ENCODE measurements around the gene GRHL3. TPM values are rescaled to one million over a fixed set of nuclear protein-coding genes. Genes with fewer than 3 reads are reported as not detected.

Gene GRHL3
- total RNA-seq, 1 donor from 2014 or later, result 6.9 TPM

DNA sequence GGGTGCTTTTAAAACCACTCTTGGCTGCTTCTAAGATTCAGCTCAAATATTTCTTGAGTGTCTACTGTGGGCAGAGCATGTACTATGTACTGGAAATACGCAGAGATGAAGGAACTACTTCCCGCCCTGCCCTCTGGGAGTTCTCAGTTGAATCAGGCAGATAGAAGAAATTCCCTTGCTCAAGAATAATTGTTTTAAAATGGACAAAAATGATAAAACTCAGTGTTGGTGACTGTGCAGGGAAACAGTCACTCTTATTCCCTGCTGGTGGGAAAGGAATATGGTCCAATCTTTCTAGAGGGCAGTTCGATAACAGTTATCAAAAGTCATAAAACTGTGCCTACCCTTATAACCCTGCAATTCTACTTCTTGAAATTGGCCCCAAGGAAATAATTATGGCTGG is 16.9 kb upstream of the GRHL3 start:
- Histone ChIP-seq H3K9ac (ENCODE audit: low read length) (no peak overlapping the region), H3K79me2 (ENCODE audit: insufficient read depth, low read length) (no peaks in the 10 kb centered on the region), H3K27me3 (ENCODE audit: insufficient read depth, low read length) (peaks cover 18% of the 10 kb centered on the region), H3K4me2 (ENCODE audit: low read length) (no peak overlapping the region), H3K4me3 (ENCODE audit: insufficient read depth, low read depth, low read length) (no peak overlapping the region), H4K20me1 (ENCODE audit: insufficient read depth, low read length) (no peaks in the 10 kb centered on the region), H2AFZ (ENCODE audit: low read depth, low read length) (no peak overlapping the region), H3K36me3 (ENCODE audit: insufficient read depth, low read length) (no peaks in the 10 kb centered on the region), H3K9me3 (ENCODE audit: insufficient read depth, low read depth, low read length) (no peaks in the 10 kb centered on the region), H3K4me1 (ENCODE audit: insufficient read depth, low read length) (no peaks in the 10 kb centered on the region), H3K27ac (ENCODE audit: low read depth, low read length) (no peak overlapping the region)
- Mint-ChIP-seq H3K4me1 (ENCODE audit: low read depth, unreplicated experiment) (no peaks in the 10 kb centered on the region), H3K27ac (ENCODE audit: unreplicated experiment) (no peak overlapping the region), H3K9me3 (ENCODE audit: unreplicated experiment) (no peaks in the 10 kb centered on the region), H3K36me3 (ENCODE audit: low read depth, unreplicated experiment) (no peaks in the 10 kb centered on the region), H3K4me3 (ENCODE audit: unreplicated experiment) (no peak overlapping the region), H3K27me3 (ENCODE audit: low read depth, unreplicated experiment) (peaks cover 32% of the 10 kb centered on the region)
- TF ChIP-seq, protein P1, sequence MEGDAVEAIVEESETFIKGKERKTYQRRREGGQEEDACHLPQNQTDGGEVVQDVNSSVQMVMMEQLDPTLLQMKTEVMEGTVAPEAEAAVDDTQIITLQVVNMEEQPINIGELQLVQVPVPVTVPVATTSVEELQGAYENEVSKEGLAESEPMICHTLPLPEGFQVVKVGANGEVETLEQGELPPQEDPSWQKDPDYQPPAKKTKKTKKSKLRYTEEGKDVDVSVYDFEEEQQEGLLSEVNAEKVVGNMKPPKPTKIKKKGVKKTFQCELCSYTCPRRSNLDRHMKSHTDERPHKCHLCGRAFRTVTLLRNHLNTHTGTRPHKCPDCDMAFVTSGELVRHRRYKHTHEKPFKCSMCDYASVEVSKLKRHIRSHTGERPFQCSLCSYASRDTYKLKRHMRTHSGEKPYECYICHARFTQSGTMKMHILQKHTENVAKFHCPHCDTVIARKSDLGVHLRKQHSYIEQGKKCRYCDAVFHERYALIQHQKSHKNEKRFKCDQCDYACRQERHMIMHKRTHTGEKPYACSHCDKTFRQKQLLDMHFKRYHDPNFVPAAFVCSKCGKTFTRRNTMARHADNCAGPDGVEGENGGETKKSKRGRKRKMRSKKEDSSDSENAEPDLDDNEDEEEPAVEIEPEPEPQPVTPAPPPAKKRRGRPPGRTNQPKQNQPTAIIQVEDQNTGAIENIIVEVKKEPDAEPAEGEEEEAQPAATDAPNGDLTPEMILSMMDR (IDR thresholded peaks at IDR 0.05; ENCODE audit: insufficient read depth, low read depth, low read length), result no peak
- no peak for TF ChIP-seq EZH2 (IDR thresholded peaks at IDR 0.05; ENCODE audit: insufficient read depth, low read length)
- DNase-seq (ENCODE audit: low read depth) (no peak), FAIRE-seq (peak; percentile 29)

DNA sequence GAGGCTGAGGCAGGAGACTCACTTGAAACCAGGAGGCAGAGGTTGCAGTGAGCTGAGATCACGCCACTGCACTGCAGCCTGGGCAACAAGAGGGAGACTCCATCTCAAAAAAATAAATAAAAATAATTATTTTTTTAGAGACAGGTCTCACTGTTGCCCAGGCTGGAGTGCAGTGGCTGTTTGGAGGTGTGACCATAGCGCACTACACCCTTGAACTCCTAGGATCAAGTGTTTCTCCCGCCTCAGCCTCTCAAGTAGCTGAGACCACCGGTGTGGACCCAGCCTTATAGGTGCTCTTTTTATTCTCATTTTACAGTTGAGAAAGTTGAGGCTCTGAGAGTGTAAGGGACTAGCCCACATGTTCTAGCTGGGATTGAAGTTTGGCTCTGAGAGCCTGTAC is 15.6 kb upstream of the GRHL3 start:
- Histone ChIP-seq H3K27me3 (ENCODE audit: insufficient read depth, low read length) (peaks cover 13% of the 10 kb centered on the region), H3K4me3 (ENCODE audit: insufficient read depth, low read depth, low read length) (no peak overlapping the region), H3K4me1 (ENCODE audit: insufficient read depth, low read length) (no peaks in the 10 kb centered on the region), H3K27ac (ENCODE audit: low read depth, low read length) (no peak overlapping the region), H3K36me3 (ENCODE audit: insufficient read depth, low read length) (no peaks in the 10 kb centered on the region), H4K20me1 (ENCODE audit: insufficient read depth, low read length) (no peaks in the 10 kb centered on the region), H3K79me2 (ENCODE audit: insufficient read depth, low read length) (no peaks in the 10 kb centered on the region), H3K9ac (ENCODE audit: low read length) (no peak overlapping the region), H2AFZ (ENCODE audit: low read depth, low read length) (no peak overlapping the region), H3K9me3 (ENCODE audit: insufficient read depth, low read depth, low read length) (no peaks in the 10 kb centered on the region), H3K4me2 (ENCODE audit: low read length) (no peak overlapping the region)
- H3K9me3 Mint-ChIP-seq (ENCODE audit: unreplicated experiment), result no peaks in the 10 kb centered on the region
- DNase-seq (ENCODE audit: low read depth), result no peak
- H3K27ac Mint-ChIP-seq (ENCODE audit: unreplicated experiment), result no peak overlapping the region
- peaks cover 1% of the 10 kb centered on the region for H3K4me1 Mint-ChIP-seq (ENCODE audit: low read depth, unreplicated experiment)
- H3K36me3 Mint-ChIP-seq (ENCODE audit: low read depth, unreplicated experiment), result no peaks in the 10 kb centered on the region
- FAIRE-seq, result no peak
- no peak overlapping the region for H3K4me3 Mint-ChIP-seq (ENCODE audit: unreplicated experiment)
- TF ChIP-seq, protein P1 (IDR thresholded peaks at IDR 0.05; ENCODE audit: insufficient read depth, low read depth, low read length), result no peak
- TF ChIP-seq EZH2 (IDR thresholded peaks at IDR 0.05; ENCODE audit: insufficient read depth, low read length), result no peak
- peaks cover 27% of the 10 kb centered on the region for H3K27me3 Mint-ChIP-seq (ENCODE audit: low read depth, unreplicated experiment)

DNA sequence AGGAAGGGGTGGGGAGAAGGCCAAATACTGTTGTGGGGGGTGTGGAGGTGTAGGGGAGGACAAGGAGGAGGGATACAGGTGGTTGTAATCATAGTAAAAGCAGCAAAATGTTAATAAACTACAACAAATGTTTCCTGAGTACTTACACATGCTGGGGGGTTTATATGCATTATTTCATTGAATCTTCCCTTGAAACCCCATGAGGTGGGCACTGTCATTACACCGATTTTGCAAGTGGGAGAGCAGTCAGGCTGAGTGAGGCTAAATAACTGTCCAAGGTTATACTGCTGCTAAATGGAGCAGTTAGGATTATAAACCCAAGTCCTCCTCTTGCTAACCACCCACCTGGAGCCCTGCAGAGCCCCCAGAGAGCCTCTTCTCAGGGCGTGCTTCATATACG is 14.4 kb upstream of the GRHL3 start:
- H3K4me1 Mint-ChIP-seq (ENCODE audit: low read depth, unreplicated experiment), result peaks cover 5% of the 10 kb centered on the region
- Histone ChIP-seq H3K4me2 (ENCODE audit: low read length) (no peak overlapping the region), H4K20me1 (ENCODE audit: insufficient read depth, low read length) (no peaks in the 10 kb centered on the region), H2AFZ (ENCODE audit: low read depth, low read length) (no peak overlapping the region), H3K4me1 (ENCODE audit: insufficient read depth, low read length) (peaks cover 2% of the 10 kb centered on the region), H3K4me3 (ENCODE audit: insufficient read depth, low read depth, low read length) (no peak overlapping the region), H3K9ac (ENCODE audit: low read length) (no peak overlapping the region), H3K36me3 (ENCODE audit: insufficient read depth, low read length) (no peaks in the 10 kb centered on the region), H3K79me2 (ENCODE audit: insufficient read depth, low read length) (no peaks in the 10 kb centered on the region), H3K9me3 (ENCODE audit: insufficient read depth, low read depth, low read length) (no peaks in the 10 kb centered on the region), H3K27ac (ENCODE audit: low read depth, low read length) (no peak overlapping the region), H3K27me3 (ENCODE audit: insufficient read depth, low read length) (peaks cover 9% of the 10 kb centered on the region)
- TF ChIP-seq EZH2 (IDR thresholded peaks at IDR 0.05; ENCODE audit: insufficient read depth, low read length), result no peak
- TF ChIP-seq, protein P1 (IDR thresholded peaks at IDR 0.05; ENCODE audit: insufficient read depth, low read depth, low read length), result no peak
- FAIRE-seq (no peak), DNase-seq (ENCODE audit: low read depth) (no peak)
- H3K27ac Mint-ChIP-seq (ENCODE audit: unreplicated experiment), result no peak overlapping the region
- peaks cover 22% of the 10 kb centered on the region for H3K27me3 Mint-ChIP-seq (ENCODE audit: low read depth, unreplicated experiment)
- H3K4me3 Mint-ChIP-seq (ENCODE audit: unreplicated experiment), result no peak overlapping the region
- H3K9me3 Mint-ChIP-seq (ENCODE audit: unreplicated experiment), result no peaks in the 10 kb centered on the region
- no peaks in the 10 kb centered on the region for H3K36me3 Mint-ChIP-seq (ENCODE audit: low read depth, unreplicated experiment)
